Osteoblast (primary cell): Measurements from ENCODE around the gene HCFC1R1. TPM values are rescaled to one million over a fixed set of nuclear protein-coding genes. Genes with fewer than 3 reads are reported as not detected.

Source experiments
- DNase-seq: peaks from one replicate; pipeline ENCODE4 v3.0.0; 2011; ENCODE audit warnings: low spot score, mixed read lengths; ENCODE audit not compliant: insufficient read length; ENCODE audit errors: missing footprints
- H2AFZ ChIP-seq: 2 replicates; pipeline ENCODE4 v1.6.0; 2011; ENCODE audit warnings: mild to moderate bottlenecking, low read length
- H3K27ac ChIP-seq: 2 replicates; pipeline ENCODE4 v1.5.1; 2011; ENCODE audit warnings: mild to moderate bottlenecking, low read depth, low read length, moderate library complexity
- H3K27me3 ChIP-seq: 2 replicates; pipeline ENCODE4 v1.6.0; 2012; ENCODE audit warnings: mild to moderate bottlenecking, control low read depth, inconsistent platforms, low read length, moderate library complexity; ENCODE audit not compliant: insufficient read depth
- H3K36me3 ChIP-seq: 2 replicates; pipeline ENCODE4 v1.5.1; 2011; ENCODE audit warnings: mild to moderate bottlenecking, low read length, control low read depth, moderate library complexity; ENCODE audit not compliant: insufficient read depth
- H3K4me1 ChIP-seq: 2 replicates; pipeline ENCODE4 v1.5.1; 2011; ENCODE audit warnings: mild to moderate bottlenecking, low read length, control low read depth, moderate library complexity; ENCODE audit not compliant: insufficient read depth
- H3K4me2 ChIP-seq: 2 replicates; pipeline ENCODE4 v1.6.0; 2011; ENCODE audit warnings: mild to moderate bottlenecking, low read length; ENCODE audit not compliant: insufficient read depth
- H3K4me3 ChIP-seq: fragments of 200-600 bp; sonication (generic); 3 replicates; pipeline ENCODE4 v1.5.1; 2012; ENCODE audit warnings: mild to moderate bottlenecking, low read length, inconsistent platforms; ENCODE audit not compliant: insufficient read depth
- H3K79me2 ChIP-seq: 2 replicates; pipeline ENCODE4 v1.6.0; 2012; ENCODE audit warnings: mild to moderate bottlenecking, low read length, control low read depth, inconsistent platforms; ENCODE audit not compliant: insufficient read depth
- H3K9me3 ChIP-seq: 2 replicates; pipeline ENCODE4 v1.5.1; 2011; ENCODE audit warnings: low read depth, low read length, control low read depth
- H4K20me1 ChIP-seq: 2 replicates; pipeline ENCODE4 v1.6.0; 2012; ENCODE audit warnings: mild to moderate bottlenecking, low read length, control low read depth; ENCODE audit not compliant: insufficient read depth
- total RNA-seq: library from RNA; depleted of rRNA; stranded (reverse); fragments of >200 nt; gene quantifications from 2 replicates; pipeline ENCODE4 v1.2.3, GENCODE V29; 2012
- TF ChIP-seq, protein P1 (sequence below): IDR thresholded peaks from 2 replicates; pipeline ENCODE4 v1.5.1; 2011; ENCODE audit warnings: mild to moderate bottlenecking, low read depth, low read length, moderate library complexity; ENCODE audit errors: extremely low read depth

Gene HCFC1R1
- total RNA-seq, 1 donor, result 20.3 TPM

DNA sequence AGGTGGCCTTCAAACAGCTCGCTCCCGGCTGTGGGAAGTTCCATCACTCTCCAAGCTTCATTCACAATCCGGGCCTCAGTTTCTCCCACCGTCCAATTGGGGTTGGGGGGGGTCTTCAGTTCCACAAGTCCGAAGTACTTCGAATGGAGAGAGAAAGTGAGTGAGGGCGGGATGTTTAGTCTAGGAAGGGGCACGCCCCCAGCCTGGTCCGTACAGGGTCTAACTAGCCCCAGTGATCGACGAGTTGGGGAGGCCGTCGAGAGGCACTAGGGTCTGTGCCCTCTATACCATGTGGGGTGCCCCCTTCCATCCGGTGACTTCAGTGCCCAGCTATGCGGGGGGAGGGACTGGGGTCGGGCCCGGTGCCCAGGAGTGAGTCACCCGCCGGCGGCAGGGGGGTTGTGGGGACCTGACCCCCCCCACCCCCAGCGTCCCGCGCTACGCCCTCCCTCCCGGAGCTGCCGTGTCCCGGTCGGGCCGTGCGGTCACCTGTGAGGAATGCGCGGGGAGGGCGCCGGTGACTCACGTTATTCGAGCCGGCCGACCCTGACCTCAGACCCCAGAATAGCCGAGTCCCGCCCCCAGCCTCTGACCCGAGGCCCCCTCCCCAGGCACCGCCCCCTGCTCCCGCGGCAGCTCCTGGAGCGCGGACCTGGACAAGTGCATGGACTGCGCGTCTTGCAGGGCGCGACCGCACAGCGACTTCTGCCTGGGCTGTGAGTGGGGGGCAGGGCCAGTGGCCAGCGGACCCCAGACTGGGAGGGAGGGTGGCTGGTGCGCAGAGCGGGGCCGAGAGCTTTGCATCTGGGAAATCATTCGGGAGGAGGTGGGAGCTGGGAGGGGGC lies 2.9 kb downstream of the HCFC1R1 start:
- Histone ChIP-seq H3K79me2 (no peaks in the 10 kb centered on the region), H3K4me1 (peaks cover 20% of the 10 kb centered on the region), H3K27me3 (peaks cover 5% of the 10 kb centered on the region), H3K27ac (peak overlapping the region; percentile 98), H3K4me2 (peak overlapping the region; percentile 96), H2AFZ (no peak overlapping the region), H3K9me3 (no peaks in the 10 kb centered on the region), H3K36me3 (peaks cover 15% of the 10 kb centered on the region), H4K20me1 (peaks cover 30% of the 10 kb centered on the region), H3K4me3 (peak overlapping the region; percentile 94)
- TF ChIP-seq, protein P1, sequence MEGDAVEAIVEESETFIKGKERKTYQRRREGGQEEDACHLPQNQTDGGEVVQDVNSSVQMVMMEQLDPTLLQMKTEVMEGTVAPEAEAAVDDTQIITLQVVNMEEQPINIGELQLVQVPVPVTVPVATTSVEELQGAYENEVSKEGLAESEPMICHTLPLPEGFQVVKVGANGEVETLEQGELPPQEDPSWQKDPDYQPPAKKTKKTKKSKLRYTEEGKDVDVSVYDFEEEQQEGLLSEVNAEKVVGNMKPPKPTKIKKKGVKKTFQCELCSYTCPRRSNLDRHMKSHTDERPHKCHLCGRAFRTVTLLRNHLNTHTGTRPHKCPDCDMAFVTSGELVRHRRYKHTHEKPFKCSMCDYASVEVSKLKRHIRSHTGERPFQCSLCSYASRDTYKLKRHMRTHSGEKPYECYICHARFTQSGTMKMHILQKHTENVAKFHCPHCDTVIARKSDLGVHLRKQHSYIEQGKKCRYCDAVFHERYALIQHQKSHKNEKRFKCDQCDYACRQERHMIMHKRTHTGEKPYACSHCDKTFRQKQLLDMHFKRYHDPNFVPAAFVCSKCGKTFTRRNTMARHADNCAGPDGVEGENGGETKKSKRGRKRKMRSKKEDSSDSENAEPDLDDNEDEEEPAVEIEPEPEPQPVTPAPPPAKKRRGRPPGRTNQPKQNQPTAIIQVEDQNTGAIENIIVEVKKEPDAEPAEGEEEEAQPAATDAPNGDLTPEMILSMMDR, result no peak
- DNase-seq, result peak; percentile 99

DNA sequence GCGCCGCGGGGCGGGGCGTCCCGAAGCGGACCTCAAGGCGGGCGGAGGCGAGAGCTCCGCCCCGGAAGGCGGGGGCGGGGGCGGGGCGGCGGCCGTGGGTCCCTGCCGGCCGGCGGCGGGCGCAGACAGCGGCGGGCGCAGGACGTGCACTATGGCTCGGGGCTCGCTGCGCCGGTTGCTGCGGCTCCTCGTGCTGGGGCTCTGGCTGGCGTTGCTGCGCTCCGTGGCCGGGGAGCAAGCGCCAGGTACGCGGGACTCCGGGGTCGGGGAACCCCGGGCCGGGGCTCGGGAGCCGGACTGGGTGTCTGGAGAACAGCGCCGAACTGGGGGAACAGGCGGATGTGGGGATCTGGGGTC lies 3.5 kb downstream of the HCFC1R1 start, which contains the start of gene TNFRSF12A:
Gene TNFRSF12A, plus strand, starts transcription at position 122 of the 357 bp plus-strand sequence. Its CDS starts 30 bp downstream, at position 152.
- peaks cover 20% of the 10 kb centered on the region for H3K4me1 ChIP-seq
- no peaks in the 10 kb centered on the region for H3K9me3 ChIP-seq
- peak within 1 kb of the TSS; percentile 98 for H3K27ac ChIP-seq
- peak within 1 kb of the TSS; percentile 91 for H2AFZ ChIP-seq
- peak within 1 kb of the TSS; percentile 96 for H3K4me2 ChIP-seq
- H3K36me3 ChIP-seq, result peaks cover 15% of the 10 kb centered on the region
- TF ChIP-seq, protein P1, result no peak
- DNase-seq, result peak; percentile 99
- peaks cover 5% of the 10 kb centered on the region for H3K27me3 ChIP-seq
- peaks cover 24% of the 10 kb centered on the region for H4K20me1 ChIP-seq
- no peaks in the 10 kb centered on the region for H3K79me2 ChIP-seq
- H3K4me3 ChIP-seq, result peak within 1 kb of the TSS; percentile 94

DNA sequence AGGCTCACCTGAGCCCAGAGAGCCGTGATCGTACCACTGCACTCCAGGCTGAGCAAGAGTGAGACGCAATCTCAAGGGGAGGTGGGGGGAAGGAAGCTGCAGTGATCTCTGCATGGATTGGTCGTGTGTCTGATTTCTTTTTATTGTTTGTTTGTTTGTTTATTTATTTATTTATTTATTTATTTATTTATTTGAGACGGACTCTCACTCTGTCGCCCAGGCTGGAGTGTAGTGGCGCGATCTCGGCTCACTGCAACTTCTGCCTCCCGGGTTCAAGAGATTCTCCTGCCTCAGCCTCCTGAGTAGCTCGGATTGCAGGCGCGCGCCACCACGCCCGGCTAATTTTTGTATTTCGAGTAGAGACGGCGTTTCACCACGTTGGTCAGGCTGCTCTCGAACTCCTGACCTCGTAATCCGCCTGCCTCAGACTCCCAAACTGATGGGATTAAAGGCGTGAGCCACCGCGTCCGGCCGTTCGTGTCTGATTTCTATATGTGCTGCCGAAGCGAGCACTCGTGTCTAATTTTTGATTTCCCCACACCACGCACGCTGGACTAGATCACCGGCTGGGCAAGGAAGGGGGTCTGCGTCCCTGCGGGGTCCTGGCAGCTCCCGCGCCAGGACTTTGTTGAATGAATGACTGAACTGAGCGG lies 4.0 kb downstream of the HCFC1R1 start:
- H3K27me3 ChIP-seq, result peaks cover 5% of the 10 kb centered on the region
- peak overlapping the region; percentile 94 for H3K4me3 ChIP-seq
- no peaks in the 10 kb centered on the region for H3K9me3 ChIP-seq
- DNase-seq, result no peak
- no peaks in the 10 kb centered on the region for H3K79me2 ChIP-seq
- H3K36me3 ChIP-seq, result peaks cover 15% of the 10 kb centered on the region
- H4K20me1 ChIP-seq, result peaks cover 23% of the 10 kb centered on the region
- peaks cover 20% of the 10 kb centered on the region for H3K4me1 ChIP-seq
- H3K27ac ChIP-seq, result peak overlapping the region; percentile 45
- peak overlapping the region; percentile 91 for H2AFZ ChIP-seq
- peak overlapping the region; percentile 88 for H3K4me2 ChIP-seq
- TF ChIP-seq, protein P1, result no peak
